Esophagus muscularis mucosa (tissue), 4 donors: Measurements from ENCODE around the gene MPP3. TPM values are rescaled to one million over a fixed set of nuclear protein-coding genes. Genes with fewer than 3 reads are reported as not detected.
A peak's percentile ranks its signal among the peaks of the same experiment; 100 is the strongest.

Experiments
- DNase-seq: peaks from one replicate; pipeline ENCODE4 v3.0.0-alpha.2; 2017; ENCODE audit errors: extremely low spot score
- H3K27ac ChIP-seq, 4 donors: fragments of 200-600 bp; sonication (generic); replicated peaks in 1 of 4; 1 replicate in 3 of 4; 2 replicates in 1 of 4; pipeline ENCODE4 v1.5.1; 2016 to 2019; ENCODE audit warnings: mild to moderate bottlenecking in 1 of 4
- H3K27me3 ChIP-seq, 4 donors: fragments of 200-600 bp; sonication (generic); one replicate each; pipeline versions ENCODE4 v1.5.1 to v1.6.0; 2016 to 2019
- H3K36me3 ChIP-seq, 4 donors: fragments of 200-600 bp; sonication (generic); one replicate each; pipeline ENCODE4 v1.5.1; 2016 to 2019
- H3K4me1 ChIP-seq, 4 donors: fragments of 200-600 bp; sonication (generic); one replicate each; pipeline ENCODE4 v1.5.1; 2016 to 2019
- H3K4me3 ChIP-seq, 4 donors: fragments of 200-600 bp; sonication (generic); 1 replicate in 2 of 4; 2 replicates in 2 of 4; pipeline ENCODE4 v1.5.1; 2016 to 2019; ENCODE audit warnings: mild to moderate bottlenecking in 4 of 4, moderate library complexity in 1 of 4
- H3K9me3 ChIP-seq, 4 donors: fragments of 200-600 bp; sonication (generic); 1 replicate in 3 of 4; 2 replicates in 1 of 4; pipeline ENCODE4 v1.5.1; 2016 to 2019
- CTCF ChIP-seq, 3 experiments: fragments of 200-600 bp in 2 of 3; fragments of 450-650 bp in 1 of 3; sonication (generic) in 2 of 3; IDR thresholded peaks; one replicate each; pipeline ENCODE4 v1.5.1; 2017 to 2019; ENCODE audit warnings: antibody characterized with exemption in 3 of 3, mild to moderate bottlenecking in 2 of 3, moderate library complexity in 1 of 3
- EP300 ChIP-seq: sonication (generic); formaldehyde crosslinking; IDR thresholded peaks from one replicate; pipeline ENCODE4 v1.6.1; 2017; ENCODE audit warnings: antibody characterized with exemption
- POLR2A ChIP-seq: fragments of 450-650 bp; IDR thresholded peaks from one replicate; pipeline ENCODE4 v1.6.1; 2017; ENCODE audit warnings: antibody characterized with exemption, moderate library complexity, mild to moderate bottlenecking, low read depth
- POLR2AphosphoS5 ChIP-seq, 2 donors: sonication (generic); formaldehyde crosslinking; IDR thresholded peaks; one replicate each; pipeline ENCODE4 v1.6.1; 2017; ENCODE audit warnings: antibody characterized with exemption in 2 of 2
- WGBS: methylation state at CpG from one replicate; pipeline ENCODE4 v1.1.5; 2018; 5-methylcytosine and 5-hydroxymethylcytosine counted together
- intact Hi-C: fragments of 100-400 bp; cut with DNase I; formaldehyde crosslinking; loops from one replicate; pipeline ENCODE4 v1.15.1; 2023
- total RNA-seq, 4 donors: library from RNA; depleted of rRNA; stranded (reverse); fragments of >200 nt; gene quantifications; one replicate each; pipeline versions ENCODE4 v1.1.0 to v1.2.1, GENCODE V29; 2016

The MPP3 gene
- total RNA-seq, 4 donors from 2014 or later = 5.0 to 9.9 (median 6.2) TPM

- TF ChIP-seq CTCF (IDR thresholded peaks at IDR 0.05) = no peak
- no peak for TF ChIP-seq POLR2A
- no peak for TF ChIP-seq EP300
- no peak for TF ChIP-seq POLR2AphosphoS5 (IDR thresholded peaks at IDR 0.05)
- H3K4me3 ChIP-seq = no peak overlapping the region
- H3K36me3 ChIP-seq = peaks cover 54 to 90% (median 77%) of the 10 kb centered on the region in 4 donors
- WGBS = 82% methylated on average over 1 of the region's 2 CpGs
- H3K27me3 ChIP-seq = no peaks in the 10 kb centered on the region
- H3K9me3 ChIP-seq = no peaks in the 10 kb centered on the region
- peaks cover 22 to 34% (median 31%) of the 10 kb centered on the region in 4 donors for H3K4me1 ChIP-seq
- intact Hi-C loops = no loop called here
- no peak overlapping the region for H3K27ac ChIP-seq
- no peak for DNase-seq
These were observed 62.0 kb downstream of the MPP3 start for GRCh38 chr17:43770957-43771356.

GRCh38 chr17:43769859-43770258, 63.1 kb downstream of the MPP3 start:
- intact Hi-C loops = no loop called here

GRCh38 chr17:43769426-43769825, 63.5 kb downstream of the MPP3 start:
- Histone ChIP-seq H3K27ac (peak overlapping the region in 2 of 4 donors; percentile 18 to 33), H3K4me3 (no peak overlapping the region), H3K36me3 (peaks cover 50 to 86% (median 74%) of the 10 kb centered on the region in 4 donors), H3K9me3 (no peaks in the 10 kb centered on the region), H3K27me3 (no peaks in the 10 kb centered on the region), H3K4me1 (peaks cover 16 to 32% (median 21%) of the 10 kb centered on the region in 4 donors)
- DNase-seq = no peak
- no peak for TF ChIP-seq CTCF (IDR thresholded peaks at IDR 0.05)
- TF ChIP-seq EP300 = no peak
- TF ChIP-seq POLR2A = no peak
- TF ChIP-seq POLR2AphosphoS5 (IDR thresholded peaks at IDR 0.05) = no peak
- intact Hi-C loops = no loop called here
- 90% methylated on average over 16 of the region's 16 CpGs for WGBS

More at GRCh38 chr17:43769859-43770258, 63.1 kb downstream of the MPP3 start:
- DNase-seq = no peak
- Histone ChIP-seq H3K4me1 (peaks cover 13 to 28% (median 22%) of the 10 kb centered on the region in 4 donors), H3K4me3 (no peak overlapping the region), H3K36me3 (peaks cover 54 to 91% (median 78%) of the 10 kb centered on the region in 4 donors), H3K27me3 (no peaks in the 10 kb centered on the region), H3K27ac (no peak overlapping the region), H3K9me3 (no peaks in the 10 kb centered on the region)
- TF ChIP-seq EP300 (no peak), POLR2A (no peak), CTCF (IDR thresholded peaks at IDR 0.05) (no peak), POLR2AphosphoS5 (IDR thresholded peaks at IDR 0.05) (no peak)
- 92% methylated on average over 11 of the region's 11 CpGs for WGBS

GRCh38 chr17:43768943-43769342, 64.0 kb downstream of the MPP3 start:
- no peaks in the 10 kb centered on the region for H3K27me3 ChIP-seq
- no peaks in the 10 kb centered on the region for H3K9me3 ChIP-seq
- intact Hi-C loops = no loop called here
- DNase-seq = no peak
- no peak overlapping the region for H3K4me3 ChIP-seq
- H3K27ac ChIP-seq = peak overlapping the region in 2 of 4 donors; percentile 18 to 33
- TF ChIP-seq POLR2AphosphoS5 (IDR thresholded peaks at IDR 0.05) (no peak), CTCF (IDR thresholded peaks at IDR 0.05) (no peak), POLR2A (no peak), EP300 (no peak)
- WGBS = 75% methylated on average over 7 of the region's 7 CpGs
- H3K36me3 ChIP-seq = peaks cover 46 to 81% (median 70%) of the 10 kb centered on the region in 4 donors
- H3K4me1 ChIP-seq = peaks cover 16 to 36% (median 22%) of the 10 kb centered on the region in 4 donors

- intact Hi-C loops = no loop called here
- H3K36me3 ChIP-seq = peaks cover 41 to 76% (median 64%) of the 10 kb centered on the region in 4 donors
- no peak for DNase-seq
- peaks cover 16 to 38% (median 20%) of the 10 kb centered on the region in 4 donors for H3K4me1 ChIP-seq
- H3K27me3 ChIP-seq = no peaks in the 10 kb centered on the region
- 68% methylated on average over 6 of the region's 9 CpGs for WGBS
- TF ChIP-seq POLR2A (no peak), POLR2AphosphoS5 (IDR thresholded peaks at IDR 0.05) (peak in 1 of 2 donors; percentile 61)
- H3K9me3 ChIP-seq = no peaks in the 10 kb centered on the region
- peak overlapping the region in 1 of 4 donors; percentile 33 for H3K27ac ChIP-seq
- no peak overlapping the region for H3K4me3 ChIP-seq
These were observed 64.6 kb downstream of the MPP3 start for GRCh38 chr17:43768382-43768781.
